NB4 (cell line): ENCODE results near the gene RNF212.

Experiments
- TF ChIP-seq, protein P1 (sequence below): IDR thresholded peaks from one replicate; pipeline ENCODE4 v1.5.1; 2012; ENCODE audit warnings: low read depth, low read length
- TF ChIP-seq, protein P2 (sequence below): IDR thresholded peaks from 2 replicates; pipeline ENCODE4 v1.6.1; 2011; ENCODE audit warnings: low read depth, low read length

DNA sequence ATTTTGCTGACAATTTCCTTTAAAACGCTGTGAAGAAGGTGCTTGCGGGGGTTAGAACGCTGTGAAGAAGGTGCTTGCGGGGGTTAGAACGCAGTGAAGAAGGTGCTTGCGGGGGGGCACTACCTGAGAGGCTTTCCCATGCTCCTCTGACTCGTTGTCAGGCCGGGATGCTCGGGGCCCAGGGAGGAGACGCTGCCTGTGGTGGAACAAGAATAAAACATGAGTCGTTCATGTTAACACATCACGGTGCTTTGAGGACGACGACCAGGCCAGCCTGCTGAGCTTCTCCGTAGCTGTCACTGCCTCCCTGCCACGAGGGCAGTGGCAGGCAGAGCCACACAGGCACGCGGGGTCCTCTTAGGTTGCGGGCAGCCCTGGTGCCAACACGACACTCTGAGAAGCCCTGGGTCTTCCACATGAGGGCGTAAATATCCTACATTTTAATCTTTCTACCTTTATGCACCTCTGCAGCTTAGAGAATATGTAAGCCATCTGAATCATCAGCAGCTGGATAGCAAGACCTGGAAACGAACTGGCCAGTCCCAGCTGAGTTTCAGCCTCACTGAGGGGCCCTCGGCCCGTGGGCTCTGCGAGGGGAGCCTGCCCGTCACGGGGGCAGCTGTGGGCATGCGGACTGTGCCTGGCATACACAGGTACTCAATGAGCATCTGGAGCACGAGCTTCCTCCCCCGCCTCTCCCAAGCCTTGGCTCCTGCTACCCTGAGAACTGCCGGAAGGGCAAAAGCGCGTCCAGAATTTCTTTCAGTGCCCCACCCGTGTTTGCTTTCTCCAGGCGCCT lies 55.0 kb downstream of the RNF212 start:
- TF ChIP-seq, protein P1, sequence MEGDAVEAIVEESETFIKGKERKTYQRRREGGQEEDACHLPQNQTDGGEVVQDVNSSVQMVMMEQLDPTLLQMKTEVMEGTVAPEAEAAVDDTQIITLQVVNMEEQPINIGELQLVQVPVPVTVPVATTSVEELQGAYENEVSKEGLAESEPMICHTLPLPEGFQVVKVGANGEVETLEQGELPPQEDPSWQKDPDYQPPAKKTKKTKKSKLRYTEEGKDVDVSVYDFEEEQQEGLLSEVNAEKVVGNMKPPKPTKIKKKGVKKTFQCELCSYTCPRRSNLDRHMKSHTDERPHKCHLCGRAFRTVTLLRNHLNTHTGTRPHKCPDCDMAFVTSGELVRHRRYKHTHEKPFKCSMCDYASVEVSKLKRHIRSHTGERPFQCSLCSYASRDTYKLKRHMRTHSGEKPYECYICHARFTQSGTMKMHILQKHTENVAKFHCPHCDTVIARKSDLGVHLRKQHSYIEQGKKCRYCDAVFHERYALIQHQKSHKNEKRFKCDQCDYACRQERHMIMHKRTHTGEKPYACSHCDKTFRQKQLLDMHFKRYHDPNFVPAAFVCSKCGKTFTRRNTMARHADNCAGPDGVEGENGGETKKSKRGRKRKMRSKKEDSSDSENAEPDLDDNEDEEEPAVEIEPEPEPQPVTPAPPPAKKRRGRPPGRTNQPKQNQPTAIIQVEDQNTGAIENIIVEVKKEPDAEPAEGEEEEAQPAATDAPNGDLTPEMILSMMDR = no peak
- TF ChIP-seq, protein P2, sequence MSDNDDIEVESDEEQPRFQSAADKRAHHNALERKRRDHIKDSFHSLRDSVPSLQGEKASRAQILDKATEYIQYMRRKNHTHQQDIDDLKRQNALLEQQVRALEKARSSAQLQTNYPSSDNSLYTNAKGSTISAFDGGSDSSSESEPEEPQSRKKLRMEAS = no peak
